Measurements from ENCODE around the gene WFDC1. TPM values are rescaled to one million over a fixed set of nuclear protein-coding genes. Genes with fewer than 3 reads are reported as not detected.

The WFDC1 gene
- total and polyA plus RNA-seq, 2 donors (not counting 3 experiments of a cell fraction or from before 2014, with no cell fraction given): not detected

- no peak overlapping the region for H3K4me3 ChIP-seq (replicated peaks in 1 of 3; ENCODE audit: insufficient read depth in 1 of 3, low read depth in 1 of 3, low read length in 3 of 3)
- no peak overlapping the region for H3K4me2 ChIP-seq (ENCODE audit: insufficient read depth, low read length)
- POLR2A ChIA-PET: no interaction called here
- CTCF ChIA-PET: no interaction called here
- H3K9ac ChIP-seq (replicated peaks; ENCODE audit: extremely low read depth, insufficient read depth, low read length): no peak overlapping the region
- H3K9me1 ChIP-seq (replicated peaks; ENCODE audit: control insufficient read depth, extremely low read depth, insufficient read depth, low read length): no peaks in the 10 kb centered on the region
- dilution Hi-C loops (cut with MboI; ENCODE audit: extremely low pct_ligation_motif_present, low sequenced_read_pairs): no loop called here
- H3K79me2 ChIP-seq (ENCODE audit: control insufficient read depth, insufficient read depth, low read length): no peaks in the 10 kb centered on the region
- no TSS peak for BruUV-seq (replicated peaks)
- no peaks in the 10 kb centered on the region for H3K4me1 ChIP-seq (ENCODE audit: control insufficient read depth, extremely low read depth, insufficient read depth, low read length)
- H3K27me3 ChIP-seq (ENCODE audit: control insufficient read depth in 2 of 2, insufficient read depth in 2 of 2, low read length in 2 of 2): peaks cover 0 to 4% of the 10 kb centered on the region in 2 experiments
- H3K36me3 ChIP-seq (ENCODE audit: control insufficient read depth in 2 of 2, extremely low read depth in 1 of 2, insufficient read depth in 2 of 2, low read length in 2 of 2): no peaks in the 10 kb centered on the region
- H2AFZ ChIP-seq (ENCODE audit: low read depth, low read length): no peak overlapping the region
- FAIRE-seq (no peak), DNase-seq (ENCODE audit: low read depth, low spot score) (no peak)
- intact Hi-C loops (cut with micrococcal nuclease): no loop called here
- no peak overlapping the region for H3K27ac ChIP-seq (ENCODE audit: insufficient read depth, low read depth, low read length)
- no peaks in the 10 kb centered on the region for H4K20me1 ChIP-seq (replicated peaks; ENCODE audit: control insufficient read depth, extremely low read depth, insufficient read depth, low read length)
- H3K9me3 ChIP-seq (replicated peaks; ENCODE audit: control insufficient read depth, insufficient read depth, low read length): no peaks in the 10 kb centered on the region
- no peak for TF ChIP-seq POLR2AphosphoS5 (IDR thresholded peaks at IDR 0.05; ENCODE audit: insufficient read depth, low read depth, low read length)
- no peak for TF ChIP-seq GATA2 (IDR thresholded peaks at IDR 0.05; ENCODE audit: insufficient read depth, insufficient read length, low read depth, low read length)
- TF ChIP-seq MYC (IDR thresholded peaks at IDR 0.05; ENCODE audit: low read depth, low read length): no peak
- no peak for TF ChIP-seq FOS (IDR thresholded peaks at IDR 0.05; ENCODE audit: borderline replicate concordance, insufficient read depth, low read length)
- TF ChIP-seq JUN (IDR thresholded peaks at IDR 0.05; ENCODE audit: borderline replicate concordance, insufficient read depth, insufficient read length, low read depth): no peak
- TF ChIP-seq, protein P1, sequence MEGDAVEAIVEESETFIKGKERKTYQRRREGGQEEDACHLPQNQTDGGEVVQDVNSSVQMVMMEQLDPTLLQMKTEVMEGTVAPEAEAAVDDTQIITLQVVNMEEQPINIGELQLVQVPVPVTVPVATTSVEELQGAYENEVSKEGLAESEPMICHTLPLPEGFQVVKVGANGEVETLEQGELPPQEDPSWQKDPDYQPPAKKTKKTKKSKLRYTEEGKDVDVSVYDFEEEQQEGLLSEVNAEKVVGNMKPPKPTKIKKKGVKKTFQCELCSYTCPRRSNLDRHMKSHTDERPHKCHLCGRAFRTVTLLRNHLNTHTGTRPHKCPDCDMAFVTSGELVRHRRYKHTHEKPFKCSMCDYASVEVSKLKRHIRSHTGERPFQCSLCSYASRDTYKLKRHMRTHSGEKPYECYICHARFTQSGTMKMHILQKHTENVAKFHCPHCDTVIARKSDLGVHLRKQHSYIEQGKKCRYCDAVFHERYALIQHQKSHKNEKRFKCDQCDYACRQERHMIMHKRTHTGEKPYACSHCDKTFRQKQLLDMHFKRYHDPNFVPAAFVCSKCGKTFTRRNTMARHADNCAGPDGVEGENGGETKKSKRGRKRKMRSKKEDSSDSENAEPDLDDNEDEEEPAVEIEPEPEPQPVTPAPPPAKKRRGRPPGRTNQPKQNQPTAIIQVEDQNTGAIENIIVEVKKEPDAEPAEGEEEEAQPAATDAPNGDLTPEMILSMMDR (IDR thresholded peaks at IDR 0.05; ENCODE audit: extremely low read depth in 1 of 2, insufficient read depth in 1 of 2, low read depth in 1 of 2, low read length in 2 of 2): no peak
- TF ChIP-seq POLR2A (IDR thresholded peaks at IDR 0.05; ENCODE audit: low read depth, low read length): no peak
- no peak for TF ChIP-seq MAX (IDR thresholded peaks at IDR 0.05; ENCODE audit: insufficient read depth, insufficient read length)
- TF ChIP-seq EZH2 (IDR thresholded peaks at IDR 0.05; ENCODE audit: borderline replicate concordance, low read depth, low read length, severe bottlenecking): no peak
Measured at GRCh38 chr16:84270531-84270930, 24.1 kb upstream of the WFDC1 start.
